Fibroblast of skin of right quadriceps (primary cell): Measurements from ENCODE around the gene ITGAD.

Experiments used
- DNase-seq: peaks from one replicate; pipeline ENCODE4 v3.0.0-alpha.2; 2013

ITGAD gene

GRCh38 chr16:31461921-31462804 is 69.0 kb downstream of the ITGAD start:
- no peak for DNase-seq

GRCh38 chr16:31464348-31464769 is 71.2 kb downstream of the ITGAD start:
- no peak for DNase-seq

- DNase-seq: no peak
These were observed 71.7 kb downstream of the ITGAD start for GRCh38 chr16:31464781-31465260.

GRCh38 chr16:31465788-31466370 is 72.7 kb downstream of the ITGAD start:
- DNase-seq: no peak

GRCh38 chr16:31466381-31466841 is 73.3 kb downstream of the ITGAD start:
- no peak for DNase-seq

- DNase-seq: no peak
These were observed 74.1 kb downstream of the ITGAD start for GRCh38 chr16:31467151-31467773.

- no peak for DNase-seq
These were observed 74.7 kb downstream of the ITGAD start for GRCh38 chr16:31467858-31468257.

GRCh38 chr16:31470615-31471014 is 77.5 kb downstream of the ITGAD start:
- DNase-seq: no peak

- no peak for DNase-seq
These were observed 78.2 kb downstream of the ITGAD start for GRCh38 chr16:31471241-31471874.

- peak; percentile 91 for DNase-seq
These were observed 79.0 kb downstream of the ITGAD start, which contains the start of gene TGFB1I1 for GRCh38 chr16:31471875-31472708. Gene TGFB1I1 (plus strand): TSS chr16:31472152. CDS start chr16:31472189, 37 bp downstream.

GRCh38 chr16:31472709-31473203 is 79.6 kb downstream of the ITGAD start:
- peak; percentile 95 for DNase-seq

GRCh38 chr16:31473264-31473984 is 80.3 kb downstream of the ITGAD start:
- DNase-seq: no peak

GRCh38 chr16:31474173-31474714 is 81.1 kb downstream of the ITGAD start:
- peak; percentile 68 for DNase-seq

- DNase-seq: no peak
These were observed 81.9 kb downstream of the ITGAD start for GRCh38 chr16:31474773-31475738.

- DNase-seq: no peak
These were observed 82.8 kb downstream of the ITGAD start for GRCh38 chr16:31475946-31476302.
